IMR-90 (cell line): ENCODE measurements around the gene TSPYL4. TPM values are rescaled to one million over a fixed set of nuclear protein-coding genes. Genes with fewer than 3 reads are reported as not detected.

Experiments used
- ATAC-seq: fragments of 200-7000 bp; cut with Tn5 transposase; 2 replicates; pipeline ENCODE4 v1.9.1; 2020; ENCODE audit warnings: low read depth, mild to moderate bottlenecking, moderate library complexity
- BruUV-seq: library from RNA; stranded (reverse); fragments of 400-500 nt; replicated peaks from 2 replicates; lab custom pipeline; 2021; lab: Mats Ljungman, UMichigan
- CTCF ChIA-PET: fragments of 300-600 bp; formaldehyde crosslinking; extraction: SDS; loops from one replicate; lab custom pipeline; 2021; ENCODE audit warnings: antibody characterized with exemption; lab: Yijun Ruan, JAX
- POLR2A ChIA-PET: fragments of 300-600 bp; sonication (Branson Sonifier 250); formaldehyde crosslinking; loops from one replicate; lab custom pipeline; 2022; ENCODE audit warnings: antibody characterized with exemption; ENCODE audit not compliant: unreplicated experiment; lab: Charles Lee
- DNase-seq: peaks from one replicate; pipeline ENCODE4 v3.0.0; 2013
- H2AFZ ChIP-seq: replicated peaks from 2 replicates; pipeline ENCODE3; 2013; ENCODE audit warnings: low read length, mild to moderate bottlenecking; ENCODE audit not compliant: poor library complexity
- H2AK5ac ChIP-seq: 2 replicates; pipeline ENCODE4 v1.6.1; 2013; ENCODE audit warnings: low read depth, low read length, inconsistent platforms
- H2AK9ac ChIP-seq: replicated peaks from 2 replicates; pipeline ENCODE3; 2013; ENCODE audit warnings: mild to moderate bottlenecking, low read depth, low read length, moderate library complexity; ENCODE audit not compliant: poor library complexity
- H2BK120ac ChIP-seq: 2 replicates; pipeline ENCODE4 v1.6.1; 2013; ENCODE audit warnings: low read depth, low read length, inconsistent platforms
- H2BK15ac ChIP-seq: 3 replicates; pipeline ENCODE4 v1.6.1; 2013; ENCODE audit warnings: low read depth, low read length, inconsistent platforms
- H2BK20ac ChIP-seq: 2 replicates; pipeline ENCODE4 v1.6.1; 2013; ENCODE audit warnings: low read depth, mild to moderate bottlenecking, inconsistent platforms, low read length, moderate library complexity
- H2BK5ac ChIP-seq: 2 replicates; pipeline ENCODE4 v1.6.1; 2013; ENCODE audit warnings: mild to moderate bottlenecking, low read depth, low read length, inconsistent platforms; ENCODE audit not compliant: poor library complexity, severe bottlenecking
- H3K14ac ChIP-seq: replicated peaks from 2 replicates; pipeline ENCODE4 v1.6.1; 2013; ENCODE audit warnings: low read depth, low read length, inconsistent platforms
- H3K18ac ChIP-seq: 2 replicates; pipeline ENCODE4 v1.6.1; 2013; ENCODE audit warnings: low read depth, low read length, control low read depth
- H3K23ac ChIP-seq: 2 replicates; pipeline ENCODE4 v1.6.1; 2013; ENCODE audit warnings: low read depth, low read length, inconsistent platforms
- H3K27ac ChIP-seq: 2 replicates; pipeline ENCODE4 v1.5.1; 2013; ENCODE audit warnings: mild to moderate bottlenecking, control low read depth, low read length; ENCODE audit not compliant: insufficient read depth
- H3K27me3 ChIP-seq: 2 replicates; pipeline ENCODE4 v1.6.1; 2013; ENCODE audit warnings: low read length; ENCODE audit not compliant: control insufficient read depth, insufficient read depth
- H3K36me3 ChIP-seq: 2 replicates; pipeline ENCODE4 v1.6.1; 2013; ENCODE audit warnings: low read length, mixed read lengths; ENCODE audit not compliant: control insufficient read depth, insufficient read depth
- H3K4ac ChIP-seq: 2 replicates; pipeline ENCODE4 v1.6.1; 2013; ENCODE audit warnings: low read depth, low read length, inconsistent platforms
- H3K4me1 ChIP-seq: 2 replicates; pipeline ENCODE4 v1.6.1; 2013; ENCODE audit warnings: low read length, mixed read lengths; ENCODE audit not compliant: control insufficient read depth, insufficient read depth
- H3K4me2 ChIP-seq: 2 replicates; pipeline ENCODE4 v1.6.1; 2013; ENCODE audit warnings: low read depth, mild to moderate bottlenecking, control low read depth, low read length, moderate library complexity
- H3K4me3 ChIP-seq: 2 replicates; pipeline ENCODE4 v1.5.1; 2013; ENCODE audit warnings: low read depth, mild to moderate bottlenecking, control low read depth, low read length, moderate library complexity; ENCODE audit not compliant: insufficient read depth
- H3K56ac ChIP-seq: 2 replicates; pipeline ENCODE4 v1.6.1; 2013; ENCODE audit warnings: low read length, inconsistent platforms; ENCODE audit not compliant: insufficient read depth; ENCODE audit errors: extremely low read depth
- H3K79me1 ChIP-seq, 2 experiments: 2 replicates each; pipeline ENCODE4 v1.6.1; 2013; ENCODE audit warnings: low read length in 2 of 2, inconsistent platforms in 1 of 2, low read depth in 1 of 2
- H3K9ac ChIP-seq: 2 replicates; pipeline ENCODE4 v1.6.1; 2013; ENCODE audit warnings: low read depth, low read length, control low read depth
- H3K9me1 ChIP-seq: 2 replicates; pipeline ENCODE4 v1.6.1; 2013; ENCODE audit warnings: low read length, inconsistent platforms; ENCODE audit not compliant: insufficient read depth
- H3K9me3 ChIP-seq: 2 replicates; pipeline ENCODE4 v1.6.1; 2013; ENCODE audit warnings: low read length; ENCODE audit not compliant: control insufficient read depth, insufficient read depth
- H4K20me1 ChIP-seq: 2 replicates; pipeline ENCODE4 v1.6.1; 2013; ENCODE audit warnings: low read length, inconsistent platforms; ENCODE audit not compliant: insufficient read depth
- H4K5ac ChIP-seq: 2 replicates; pipeline ENCODE4 v1.6.1; 2013; ENCODE audit warnings: mild to moderate bottlenecking, low read depth, low read length, control low read depth
- H4K8ac ChIP-seq, 2 experiments: 2 replicates each; pipeline ENCODE4 v1.6.1; 2013; ENCODE audit warnings: low read depth in 2 of 2, low read length in 2 of 2, control low read depth in 1 of 2, inconsistent platforms in 1 of 2
- H4K91ac ChIP-seq: 2 replicates; pipeline ENCODE4 v1.6.1; 2013; ENCODE audit warnings: low read depth, low read length, inconsistent platforms; ENCODE audit not compliant: insufficient read depth
- BHLHE40 ChIP-seq: fragments of 150-350 bp; IDR thresholded peaks from 2 replicates; pipeline ENCODE4 v1.6.1; 2016; ENCODE audit warnings: mild to moderate bottlenecking, low read depth, low read length
- CEBPB ChIP-seq: IDR thresholded peaks from 2 replicates; pipeline ENCODE4 v1.6.1; 2012; ENCODE audit warnings: low read depth, low read length, improper control_type of control experiment
- CHD1 ChIP-seq: IDR thresholded peaks from 2 replicates; pipeline ENCODE4 v1.6.1; 2012; ENCODE audit warnings: low read depth, low read length, improper control_type of control experiment
- FOS ChIP-seq: fragments of 150-350 bp; IDR thresholded peaks from 2 replicates; pipeline ENCODE4 v1.6.1; 2016; ENCODE audit warnings: low read depth, low read length
- MAFK ChIP-seq: IDR thresholded peaks from 2 replicates; pipeline ENCODE4 v1.6.1; 2012; ENCODE audit warnings: low read depth, low read length, improper control_type of control experiment
- MAZ ChIP-seq: IDR thresholded peaks from 2 replicates; pipeline ENCODE4 v1.6.1; 2012; ENCODE audit warnings: low read depth, mild to moderate bottlenecking, low read length, improper control_type of control experiment, moderate library complexity, borderline replicate concordance
- MXI1 ChIP-seq: IDR thresholded peaks from 2 replicates; pipeline ENCODE4 v1.6.1; 2012; ENCODE audit warnings: low read depth, mild to moderate bottlenecking, low read length, moderate library complexity, borderline replicate concordance
- NFE2L2 ChIP-seq: fragments of 150-350 bp; IDR thresholded peaks from 2 replicates; pipeline ENCODE4 v1.6.1; 2016; ENCODE audit warnings: low read depth, mild to moderate bottlenecking, low read length
- POLR2A ChIP-seq: IDR thresholded peaks from 2 replicates; pipeline ENCODE4 v1.6.1; 2012; ENCODE audit warnings: mild to moderate bottlenecking, low read depth, low read length
- RAD21 ChIP-seq: IDR thresholded peaks from 2 replicates; pipeline ENCODE4 v1.6.1; 2012; ENCODE audit warnings: low read length, improper control_type of control experiment
- RCOR1 ChIP-seq: IDR thresholded peaks from 2 replicates; pipeline ENCODE4 v1.6.1; 2012; ENCODE audit warnings: mild to moderate bottlenecking, low read length, improper control_type of control experiment; ENCODE audit not compliant: insufficient replicate concordance
- RFX5 ChIP-seq: IDR thresholded peaks from 2 replicates; pipeline ENCODE4 v1.8.0; 2012; ENCODE audit warnings: low read depth, mild to moderate bottlenecking, low read length, moderate library complexity
- SMC3 ChIP-seq: fragments of 150-350 bp; IDR thresholded peaks from 2 replicates; pipeline ENCODE4 v1.6.1; 2016; ENCODE audit warnings: low read depth, mild to moderate bottlenecking, antibody characterized with exemption, low read length, moderate library complexity
- WGBS, 2 experiments: methylation state at CpG; one replicate each; pipeline versions ENCODE4 v1.1.5 to v1.1.7; 2013; ENCODE audit warnings: missing lambda C conversion rate in 2 of 2; ENCODE audit not compliant: insufficient read length in 1 of 2; ENCODE audit errors: extremely low coverage in 2 of 2; 5-methylcytosine and 5-hydroxymethylcytosine counted together
- dilution Hi-C: fragments of 300-500 bp; cut with HindIII; formaldehyde crosslinking; loops from one replicate; pipeline ENCODE4 v1.14.3; 2018; ENCODE audit warnings: low sequenced_read_pairs; ENCODE audit not compliant: unreplicated experiment
- in situ Hi-C: fragments of 300-500 bp; cut with MboI; formaldehyde crosslinking; loops from 3 replicates; pipeline ENCODE4 v1.14.3; 2019; ENCODE audit warnings: low sequenced_read_pairs, inconsistent platforms, mixed read lengths
- intact Hi-C: fragments of 100-400 bp; cut with micrococcal nuclease; formaldehyde crosslinking; loops from 2 replicates; pipeline ENCODE4 v1.10.0; 2022
- polyA plus RNA-seq, 3 experiments: library from polyadenylated mRNA; depleted of rRNA; stranded (reverse); fragments of >200 nt; gene quantifications; 2 replicates each; pipeline ENCODE4 v1.2.3, GENCODE V29; 2012; ENCODE audit warnings: low replicate concordance in 1 of 3
- total RNA-seq: library from RNA; depleted of rRNA; stranded (reverse); fragments of >200 nt; gene quantifications from 2 replicates; pipeline ENCODE4 v1.2.3, GENCODE V29; 2012
- TF ChIP-seq, protein P1 (sequence below): conservative IDR thresholded peaks from 2 replicates; pipeline ENCODE4 v1.5.1; 2012; ENCODE audit warnings: mild to moderate bottlenecking, low read depth, low read length, improper control_type of control experiment
- TF ChIP-seq, protein P2 (sequence below): fragments of 150-350 bp; IDR thresholded peaks from 2 replicates; pipeline ENCODE4 v1.6.1; 2016; ENCODE audit warnings: low read depth, mild to moderate bottlenecking, low read length, moderate library complexity, borderline replicate concordance
- TF ChIP-seq, protein P3 (sequence below): fragments of 150-350 bp; IDR thresholded peaks from 2 replicates; pipeline ENCODE4 v1.6.1; 2017; ENCODE audit warnings: mild to moderate bottlenecking, antibody characterized with exemption, low read length, low read depth

The TSPYL4 gene
- total and polyA plus RNA-seq, 2 of the 4 experiments (the other 2 are of a cell fraction): 22.0 to 29.9 TPM

DNA sequence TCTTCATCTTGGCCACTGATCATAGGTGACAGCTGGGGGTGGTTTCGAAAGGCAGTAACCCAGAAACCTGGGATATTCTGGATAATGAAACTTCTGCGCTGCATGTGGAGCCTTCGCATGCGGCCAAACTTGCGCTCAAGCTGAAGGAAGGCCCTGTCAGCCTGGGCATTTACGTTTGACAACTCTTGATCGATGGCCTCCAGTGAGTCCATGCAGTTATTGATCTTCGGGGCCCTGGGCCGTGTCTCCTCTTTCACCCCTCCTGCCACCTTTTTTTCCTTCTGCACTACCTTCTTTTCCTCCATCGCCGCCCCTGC lies 729 bp downstream of the TSPYL4 start:
- ChIA-PET CTCF (no interaction called here), POLR2A (no interaction called here)
- no peak for ATAC-seq
- Histone ChIP-seq H2BK20ac (peak overlapping the region; percentile 98; the same call in 1 of the 2 replicates), H3K27me3 (no peaks in the 10 kb centered on the region), H2BK15ac (peak overlapping the region; percentile 67; the same call in 1 of the 3 replicates), H2BK120ac (peak overlapping the region; percentile 35), H2BK5ac (peak overlapping the region; percentile 94), H4K5ac (peak overlapping the region; percentile 97), H3K9me1 (peaks cover 14% of the 10 kb centered on the region), H3K4me2 (peak overlapping the region; percentile 90), H2AFZ (peak overlapping the region; percentile 98), H2AK5ac (peak overlapping the region; percentile 90), H3K4me3 (peak overlapping the region; percentile 90), H4K91ac (peak overlapping the region; percentile 90), H3K4ac (peak overlapping the region; percentile 100), H2AK9ac (peak overlapping the region; percentile 97), H3K27ac (peak overlapping the region; percentile 86), H4K20me1 (0 out of 2 replicates have a peak, but pooled peaks cover 3% of the 10 kb centered on the region), H3K36me3 (0 out of 2 replicates have a peak, but pooled peaks cover 2% of the 10 kb centered on the region), H3K79me1 (peaks cover 16 to 52% of the 10 kb centered on the region in 2 experiments; a peak in 3 of 4 replicates), H3K56ac (peak overlapping the region; percentile 80), H3K18ac (peak overlapping the region; percentile 87), H3K23ac (peak overlapping the region; percentile 61), H3K4me1 (peaks cover 22% of the 10 kb centered on the region), H4K8ac (peak overlapping the region; percentile 14 to 88), H3K9me3 (no peaks in the 10 kb centered on the region), H3K14ac (peak overlapping the region; percentile 85), H3K9ac (peak overlapping the region; percentile 86)
- dilution Hi-C loops: no loop called here
- 47% methylated on average over 8 of the region's 11 CpGs; no CpG with 5 or more reads in 1 of the 2 experiments for WGBS, 2 experiments
- in situ Hi-C loops: no loop called here
- intact Hi-C loops: loop anchor here (5.0 kb wide), 1 partner anchor 36 kb away; no protein-coding TSS in a partner anchor
- BruUV-seq: no TSS peak
- no peak for DNase-seq
- TF ChIP-seq MXI1 (no peak), RFX5 (no peak), MAZ (no peak), CEBPB (no peak), BHLHE40 (no peak), RCOR1 (no peak), NFE2L2 (no peak), FOS (no peak), CHD1 (no peak), MAFK (no peak), RAD21 (no peak), POLR2A (no peak), SMC3 (no peak)
- TF ChIP-seq, protein P1, sequence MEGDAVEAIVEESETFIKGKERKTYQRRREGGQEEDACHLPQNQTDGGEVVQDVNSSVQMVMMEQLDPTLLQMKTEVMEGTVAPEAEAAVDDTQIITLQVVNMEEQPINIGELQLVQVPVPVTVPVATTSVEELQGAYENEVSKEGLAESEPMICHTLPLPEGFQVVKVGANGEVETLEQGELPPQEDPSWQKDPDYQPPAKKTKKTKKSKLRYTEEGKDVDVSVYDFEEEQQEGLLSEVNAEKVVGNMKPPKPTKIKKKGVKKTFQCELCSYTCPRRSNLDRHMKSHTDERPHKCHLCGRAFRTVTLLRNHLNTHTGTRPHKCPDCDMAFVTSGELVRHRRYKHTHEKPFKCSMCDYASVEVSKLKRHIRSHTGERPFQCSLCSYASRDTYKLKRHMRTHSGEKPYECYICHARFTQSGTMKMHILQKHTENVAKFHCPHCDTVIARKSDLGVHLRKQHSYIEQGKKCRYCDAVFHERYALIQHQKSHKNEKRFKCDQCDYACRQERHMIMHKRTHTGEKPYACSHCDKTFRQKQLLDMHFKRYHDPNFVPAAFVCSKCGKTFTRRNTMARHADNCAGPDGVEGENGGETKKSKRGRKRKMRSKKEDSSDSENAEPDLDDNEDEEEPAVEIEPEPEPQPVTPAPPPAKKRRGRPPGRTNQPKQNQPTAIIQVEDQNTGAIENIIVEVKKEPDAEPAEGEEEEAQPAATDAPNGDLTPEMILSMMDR: no peak
- TF ChIP-seq, protein P2, sequence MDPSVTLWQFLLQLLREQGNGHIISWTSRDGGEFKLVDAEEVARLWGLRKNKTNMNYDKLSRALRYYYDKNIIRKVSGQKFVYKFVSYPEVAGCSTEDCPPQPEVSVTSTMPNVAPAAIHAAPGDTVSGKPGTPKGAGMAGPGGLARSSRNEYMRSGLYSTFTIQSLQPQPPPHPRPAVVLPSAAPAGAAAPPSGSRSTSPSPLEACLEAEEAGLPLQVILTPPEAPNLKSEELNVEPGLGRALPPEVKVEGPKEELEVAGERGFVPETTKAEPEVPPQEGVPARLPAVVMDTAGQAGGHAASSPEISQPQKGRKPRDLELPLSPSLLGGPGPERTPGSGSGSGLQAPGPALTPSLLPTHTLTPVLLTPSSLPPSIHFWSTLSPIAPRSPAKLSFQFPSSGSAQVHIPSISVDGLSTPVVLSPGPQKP: no peak
- TF ChIP-seq, protein P3, sequence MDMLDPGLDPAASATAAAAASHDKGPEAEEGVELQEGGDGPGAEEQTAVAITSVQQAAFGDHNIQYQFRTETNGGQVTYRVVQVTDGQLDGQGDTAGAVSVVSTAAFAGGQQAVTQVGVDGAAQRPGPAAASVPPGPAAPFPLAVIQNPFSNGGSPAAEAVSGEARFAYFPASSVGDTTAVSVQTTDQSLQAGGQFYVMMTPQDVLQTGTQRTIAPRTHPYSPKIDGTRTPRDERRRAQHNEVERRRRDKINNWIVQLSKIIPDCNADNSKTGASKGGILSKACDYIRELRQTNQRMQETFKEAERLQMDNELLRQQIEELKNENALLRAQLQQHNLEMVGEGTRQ: no peak
